Upper lobe of left lung (tissue), 4 donors: Measurements from ENCODE around the gene GLP2R.

Experiments used
- POLR2A ChIP-seq, 4 donors: fragments of 450-650 bp; IDR thresholded peaks; one replicate each; pipeline ENCODE4 v1.5.1; 2016 to 2017; ENCODE audit warnings: antibody characterized with exemption in 4 of 4, mild to moderate bottlenecking in 2 of 4
- TF ChIP-seq, protein P1 (sequence below), 6 experiments: fragments of 450-650 bp in 4 of 6; fragments of 200-600 bp in 2 of 6; sonication (generic) in 2 of 6; IDR thresholded peaks; one replicate each; pipeline ENCODE4 v1.5.1; 2016 to 2019; ENCODE audit warnings: antibody characterized with exemption in 6 of 6

DNA sequence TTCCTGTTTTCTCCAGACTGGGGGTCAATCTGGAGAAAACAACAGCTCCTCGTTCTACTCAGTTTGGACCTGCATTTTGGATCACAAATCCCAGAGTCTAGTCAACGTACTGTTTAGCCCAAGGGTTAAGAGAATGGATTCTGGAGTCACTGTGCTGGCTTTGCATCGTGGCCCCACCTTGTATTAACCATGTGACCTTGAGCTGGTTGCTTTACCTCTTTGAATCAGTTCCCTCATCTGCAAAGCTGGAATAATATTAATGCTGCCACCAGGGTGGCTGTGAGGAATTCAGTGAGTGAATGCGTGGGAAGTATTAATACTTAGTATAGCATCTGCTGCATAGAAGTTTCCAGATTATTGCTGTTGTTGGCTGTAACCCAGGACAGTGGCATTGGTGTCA is 23.0 kb upstream of the GLP2R start:
- no peak for TF ChIP-seq POLR2A (IDR thresholded peaks at IDR 0.05)
- TF ChIP-seq, protein P1, sequence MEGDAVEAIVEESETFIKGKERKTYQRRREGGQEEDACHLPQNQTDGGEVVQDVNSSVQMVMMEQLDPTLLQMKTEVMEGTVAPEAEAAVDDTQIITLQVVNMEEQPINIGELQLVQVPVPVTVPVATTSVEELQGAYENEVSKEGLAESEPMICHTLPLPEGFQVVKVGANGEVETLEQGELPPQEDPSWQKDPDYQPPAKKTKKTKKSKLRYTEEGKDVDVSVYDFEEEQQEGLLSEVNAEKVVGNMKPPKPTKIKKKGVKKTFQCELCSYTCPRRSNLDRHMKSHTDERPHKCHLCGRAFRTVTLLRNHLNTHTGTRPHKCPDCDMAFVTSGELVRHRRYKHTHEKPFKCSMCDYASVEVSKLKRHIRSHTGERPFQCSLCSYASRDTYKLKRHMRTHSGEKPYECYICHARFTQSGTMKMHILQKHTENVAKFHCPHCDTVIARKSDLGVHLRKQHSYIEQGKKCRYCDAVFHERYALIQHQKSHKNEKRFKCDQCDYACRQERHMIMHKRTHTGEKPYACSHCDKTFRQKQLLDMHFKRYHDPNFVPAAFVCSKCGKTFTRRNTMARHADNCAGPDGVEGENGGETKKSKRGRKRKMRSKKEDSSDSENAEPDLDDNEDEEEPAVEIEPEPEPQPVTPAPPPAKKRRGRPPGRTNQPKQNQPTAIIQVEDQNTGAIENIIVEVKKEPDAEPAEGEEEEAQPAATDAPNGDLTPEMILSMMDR (IDR thresholded peaks at IDR 0.05) = no peak
